Fibroblast of pulmonary artery (primary cell): Measurements from ENCODE around the gene PGBD4.

Experiments
- DNase-seq: peaks from one replicate; pipeline ENCODE4 v3.0.0-alpha.2; 2010; ENCODE audit warnings: low read depth
- H3K4me3 ChIP-seq: replicated peaks from 2 replicates; pipeline ENCODE4 v1.5.1; 2011; ENCODE audit warnings: low read depth, mild to moderate bottlenecking, control low read depth, low read length, moderate library complexity
- TF ChIP-seq, protein P1 (sequence below): IDR thresholded peaks from 2 replicates; pipeline ENCODE4 v1.5.1; 2011; ENCODE audit warnings: mild to moderate bottlenecking, control low read depth, low read length, inconsistent platforms; ENCODE audit errors: missing control alignments

PGBD4 gene

DNA sequence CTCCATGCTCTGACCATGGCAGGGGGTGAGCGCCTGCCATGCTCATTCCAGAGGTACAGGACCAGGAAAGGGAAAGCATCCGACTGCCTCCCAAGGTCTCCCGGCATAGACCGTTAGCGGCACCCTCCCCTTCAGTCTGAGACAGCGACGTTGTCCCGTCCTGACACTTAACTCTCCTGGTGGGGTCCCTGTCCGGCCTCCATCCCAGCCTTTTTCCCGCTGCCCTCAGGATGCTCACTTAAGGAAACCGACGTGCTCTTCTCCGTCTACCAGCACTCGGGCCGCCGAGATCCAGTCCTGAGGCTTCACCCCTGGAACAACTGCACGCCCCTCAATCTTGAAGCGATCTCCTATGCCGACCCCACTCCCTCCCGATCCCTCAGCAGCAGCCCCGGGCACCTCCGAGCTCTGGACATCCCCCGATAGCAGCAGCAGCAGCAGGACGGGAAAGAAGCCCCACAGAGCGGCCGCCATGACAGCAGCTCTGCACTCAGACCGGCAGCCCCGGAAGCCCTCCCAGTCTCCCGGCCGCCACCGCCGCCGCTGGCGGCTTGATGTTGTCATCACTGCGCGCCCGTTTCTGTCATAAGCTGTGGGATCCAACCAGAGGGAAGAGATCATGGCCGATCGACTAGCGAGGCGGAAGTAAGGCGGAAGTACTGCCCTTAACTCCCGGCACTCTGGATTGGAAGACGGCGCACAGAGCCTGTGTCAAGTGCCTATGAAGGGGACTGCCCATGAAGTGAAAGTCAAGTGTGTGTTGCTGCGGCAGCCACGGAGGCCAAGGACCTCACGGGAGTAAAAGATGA lies at the start of gene PGBD4, which contains the start of gene EMC7:
PGBD4 (plus strand) TSS at position 718 of the 809 bp plus-strand sequence. CDS start 449 bp downstream, outside the sequence.
EMC7 (minus strand) TSS at position 497 of the 809 bp plus-strand sequence; CDS start at position 474, 23 bp downstream.
- peak within 1 kb of the TSS; percentile 99 for H3K4me3 ChIP-seq
- TF ChIP-seq, protein P1, sequence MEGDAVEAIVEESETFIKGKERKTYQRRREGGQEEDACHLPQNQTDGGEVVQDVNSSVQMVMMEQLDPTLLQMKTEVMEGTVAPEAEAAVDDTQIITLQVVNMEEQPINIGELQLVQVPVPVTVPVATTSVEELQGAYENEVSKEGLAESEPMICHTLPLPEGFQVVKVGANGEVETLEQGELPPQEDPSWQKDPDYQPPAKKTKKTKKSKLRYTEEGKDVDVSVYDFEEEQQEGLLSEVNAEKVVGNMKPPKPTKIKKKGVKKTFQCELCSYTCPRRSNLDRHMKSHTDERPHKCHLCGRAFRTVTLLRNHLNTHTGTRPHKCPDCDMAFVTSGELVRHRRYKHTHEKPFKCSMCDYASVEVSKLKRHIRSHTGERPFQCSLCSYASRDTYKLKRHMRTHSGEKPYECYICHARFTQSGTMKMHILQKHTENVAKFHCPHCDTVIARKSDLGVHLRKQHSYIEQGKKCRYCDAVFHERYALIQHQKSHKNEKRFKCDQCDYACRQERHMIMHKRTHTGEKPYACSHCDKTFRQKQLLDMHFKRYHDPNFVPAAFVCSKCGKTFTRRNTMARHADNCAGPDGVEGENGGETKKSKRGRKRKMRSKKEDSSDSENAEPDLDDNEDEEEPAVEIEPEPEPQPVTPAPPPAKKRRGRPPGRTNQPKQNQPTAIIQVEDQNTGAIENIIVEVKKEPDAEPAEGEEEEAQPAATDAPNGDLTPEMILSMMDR = no peak
- peak; percentile 100 for DNase-seq

DNA sequence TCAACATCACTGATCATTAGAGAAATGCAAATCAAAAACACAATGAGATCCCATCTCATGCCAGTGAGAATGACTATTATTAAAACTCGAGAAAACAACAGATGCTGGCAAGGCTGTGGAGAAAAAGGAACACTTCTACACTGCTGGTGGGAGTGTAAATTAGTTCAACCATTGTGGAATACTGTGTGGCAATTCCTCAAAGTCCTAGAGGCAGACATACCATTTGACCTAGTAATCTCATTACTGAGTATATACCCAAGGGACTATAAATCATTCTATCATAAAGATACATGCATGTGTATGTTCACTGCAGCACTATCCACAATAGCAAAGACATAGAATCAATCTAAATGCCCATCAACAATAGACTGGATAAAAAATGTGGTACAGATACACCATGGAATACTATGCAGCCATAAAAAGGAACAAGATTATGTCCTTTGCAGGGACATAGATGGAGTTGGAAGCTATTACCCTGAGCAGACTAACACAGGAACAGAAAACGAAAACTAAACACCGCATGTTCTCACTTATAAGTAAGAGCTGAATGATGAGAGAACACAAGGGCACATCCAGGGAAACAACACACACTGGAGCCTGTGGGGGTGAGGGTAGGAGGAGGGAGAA lies 47.7 kb upstream of the PGBD4 start:
- TF ChIP-seq, protein P1 = no peak
- no peak for DNase-seq
- H3K4me3 ChIP-seq = no peak overlapping the region

DNA sequence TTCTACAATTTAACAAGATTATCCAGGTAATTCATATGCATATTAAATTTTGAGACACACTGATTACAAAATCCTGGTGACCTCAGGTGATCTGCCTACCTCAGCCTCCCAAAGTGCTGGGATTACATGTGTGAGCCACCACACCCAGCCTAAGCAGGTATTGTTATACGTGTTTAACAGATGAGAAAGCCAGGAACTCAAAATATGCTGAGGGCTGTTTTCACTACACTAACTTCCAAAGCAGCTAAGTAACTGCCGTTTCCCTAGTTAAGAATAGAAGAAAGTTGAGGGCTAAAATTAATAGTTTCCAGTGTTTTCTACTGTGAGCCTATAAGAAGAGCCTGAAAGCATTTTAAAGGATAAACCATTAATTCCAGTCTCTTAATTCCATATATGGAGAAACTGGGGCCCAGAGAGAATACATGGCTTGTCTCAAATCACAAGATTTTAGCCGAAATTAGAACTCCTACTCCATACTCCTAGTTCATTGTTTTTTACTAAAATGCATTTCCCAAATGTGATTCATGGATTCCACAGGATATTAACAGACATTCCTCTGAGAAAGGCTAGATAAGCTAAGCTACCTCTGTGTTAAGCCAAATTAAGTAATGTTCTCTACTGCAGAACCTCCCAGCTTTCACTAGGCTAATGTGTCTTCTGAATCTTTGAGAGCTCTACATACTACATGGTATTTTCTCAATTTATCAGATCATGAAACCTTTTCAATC lies 45.9 kb upstream of the PGBD4 start:
- no peak overlapping the region for H3K4me3 ChIP-seq
- TF ChIP-seq, protein P1 = no peak
- DNase-seq = peak; percentile 97

DNA sequence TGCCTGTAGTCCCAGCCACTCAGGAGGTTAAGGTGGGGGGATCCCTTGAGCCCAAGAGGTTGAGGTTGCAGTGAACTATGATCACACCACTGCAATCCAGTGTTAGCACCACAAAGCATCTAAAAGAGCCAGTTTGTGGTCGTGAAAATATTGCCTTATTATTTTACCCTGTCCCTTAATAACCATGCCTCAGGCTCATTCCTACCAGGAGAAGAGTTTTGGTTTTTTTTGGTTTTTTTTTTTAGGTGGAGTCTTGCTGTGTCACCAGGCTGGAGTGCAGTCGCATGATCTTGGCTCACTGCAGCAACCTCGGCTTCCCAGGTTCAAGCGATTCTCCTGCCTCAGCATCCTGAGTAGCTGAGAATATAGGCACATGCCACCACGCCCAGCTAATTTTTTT lies 45.0 kb upstream of the PGBD4 start:
- H3K4me3 ChIP-seq = no peak overlapping the region
- TF ChIP-seq, protein P1 = no peak
- DNase-seq = no peak

DNA sequence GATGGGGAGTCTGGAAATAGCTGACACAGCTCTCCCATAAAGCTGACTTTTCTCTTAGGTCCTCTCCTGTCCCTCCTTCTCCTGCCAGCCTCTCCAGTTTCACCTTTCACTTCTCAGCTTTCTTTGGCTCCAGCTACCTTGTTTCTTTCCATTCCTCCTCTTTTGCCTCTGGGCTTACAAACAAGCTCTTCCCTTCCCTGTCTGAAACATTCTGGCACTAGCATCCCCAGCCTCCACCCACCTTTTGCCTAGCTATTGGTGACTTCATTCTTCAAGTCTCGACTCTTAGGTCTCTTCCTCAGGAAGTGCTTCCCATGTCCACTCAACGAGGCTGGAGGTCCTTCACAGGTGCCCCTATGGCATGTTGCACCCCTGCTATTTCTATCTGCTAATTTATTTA lies 42.4 kb upstream of the PGBD4 start:
- TF ChIP-seq, protein P1 = no peak
- no peak for DNase-seq
- no peak overlapping the region for H3K4me3 ChIP-seq

DNA sequence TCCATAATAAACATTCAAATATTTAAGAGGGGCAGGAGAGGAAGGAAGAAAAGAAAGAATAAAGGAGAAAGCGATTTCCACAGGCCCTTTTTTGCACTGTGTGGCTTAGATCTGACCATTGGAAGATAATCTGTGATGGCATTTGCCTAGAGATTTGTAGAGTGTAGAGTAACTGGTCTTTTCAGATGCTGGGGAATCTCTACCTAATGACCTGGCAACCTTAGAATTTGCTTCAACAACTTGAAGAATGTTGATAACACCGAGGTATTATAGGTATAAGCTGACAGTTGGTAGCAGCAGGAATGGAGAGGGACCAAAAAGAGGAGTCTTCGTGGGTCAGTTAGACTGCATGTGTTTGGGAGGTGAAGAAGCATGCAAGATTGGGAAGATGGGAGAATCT lies 41.9 kb upstream of the PGBD4 start:
- TF ChIP-seq, protein P1 = no peak
- H3K4me3 ChIP-seq = no peak overlapping the region
- DNase-seq = no peak
